A549 (cell line): Measurements from ENCODE around the gene COL16A1. TPM values are rescaled to one million over a fixed set of nuclear protein-coding genes. Genes with fewer than 3 reads are reported as not detected.

Experiments
- ATAC-seq, 2 experiments: fragments of 200-7000 bp in 1 of 2; fragments of >200 bp in 1 of 2; cut with Nextera tagmentation in 1 of 2; cut with Tn5 transposase in 1 of 2; 3 replicates each; pipeline versions ENCODE4 v1.8.0 to v1.9.1; 2018 to 2020; ENCODE audit warnings: mild to moderate bottlenecking in 1 of 2, moderate library complexity in 1 of 2
- CTCF ChIA-PET: fragments of 300-600 bp; sonication (Branson Sonifier 250); formaldehyde crosslinking; extraction: SDS; loops from one replicate; lab custom pipeline; 2021; ENCODE audit warnings: antibody characterized with exemption, inconsistent platforms; lab: Yijun Ruan, JAX
- POLR2A ChIA-PET: fragments of 350-600 bp; formaldehyde crosslinking; extraction: SDS; loops from one replicate; lab custom pipeline; 2021; ENCODE audit warnings: antibody characterized with exemption, inconsistent platforms; lab: Yijun Ruan, JAX
- DNase-seq, 2 experiments: peaks; one replicate each; pipeline versions ENCODE4 v3.0.0 to v3.0.0-alpha.2; 2011 to 2016; ENCODE audit warnings: low read depth in 1 of 2, low spot score in 1 of 2
- FAIRE-seq: peaks from 2 replicates; lab custom pipeline; 2011; peaks lifted over from hg19 to GRCh38; lab: Jason Lieb, UNC
- H3K27ac ChIP-seq, 2 experiments: fragments of >200 bp; sonication (Bioruptor Twin); formaldehyde crosslinking; 3 replicates each; pipeline ENCODE4 v1.5.1; 2016 to 2017
- H3K4me1 ChIP-seq: fragments of >200 bp; sonication (Bioruptor Twin); formaldehyde crosslinking; 3 replicates; pipeline ENCODE4 v1.6.1; 2016
- H3K4me2 ChIP-seq: fragments of >200 bp; sonication (Bioruptor Twin); formaldehyde crosslinking; 3 replicates; pipeline ENCODE4 v1.6.1; 2016
- H3K4me3 ChIP-seq: fragments of >200 bp; sonication (Bioruptor Twin); formaldehyde crosslinking; 3 replicates; pipeline ENCODE4 v1.5.1; 2016
- H3K9me3 ChIP-seq: fragments of >200 bp; sonication (Bioruptor Twin); formaldehyde crosslinking; 3 replicates; pipeline ENCODE4 v1.6.1; 2016
- BHLHE40 ChIP-seq: IDR thresholded peaks from 2 replicates; pipeline ENCODE4 v1.6.1; 2012; ENCODE audit warnings: low read depth, low read length, inconsistent platforms
- CBX2 ChIP-seq: fragments of 200-600 bp; sonication (generic); IDR thresholded peaks from 2 replicates; pipeline ENCODE4 v1.6.1; 2016; ENCODE audit warnings: low read depth, mild to moderate bottlenecking, borderline replicate concordance
- CEBPB ChIP-seq, 2 experiments: fragments of >200 bp in 1 of 2; sonication (Bioruptor Twin) in 1 of 2; formaldehyde crosslinking in 1 of 2; IDR thresholded peaks; 2 replicates each; pipeline ENCODE4 v1.6.1; 2012 to 2016
- CTCF ChIP-seq: fragments of >200 bp; sonication (Bioruptor Twin); formaldehyde crosslinking; IDR thresholded peaks from 3 replicates; pipeline ENCODE4 v1.5.1; 2016
- E2F6 ChIP-seq: IDR thresholded peaks from 2 replicates; pipeline ENCODE4 v1.6.1; 2012; ENCODE audit warnings: low read depth, borderline replicate concordance
- ELK1 ChIP-seq: fragments of 150-350 bp; IDR thresholded peaks from 2 replicates; pipeline ENCODE4 v1.6.1; 2014; ENCODE audit warnings: low read depth, mild to moderate bottlenecking, low read length
- EP300 ChIP-seq, 2 experiments: fragments of >200 bp; sonication (Bioruptor Twin); formaldehyde crosslinking; IDR thresholded peaks; 2 replicates in 1 of 2; 3 replicates in 1 of 2; pipeline ENCODE4 v1.6.1; 2016 to 2017
- ESRRA ChIP-seq: fragments of 150-350 bp; IDR thresholded peaks from 2 replicates; pipeline ENCODE4 v1.6.1; 2014; ENCODE audit warnings: mild to moderate bottlenecking, low read length, borderline replicate concordance
- FOSL2 ChIP-seq, 2 experiments: fragments of 450-650 bp in 1 of 2; fragments of >200 bp in 1 of 2; sonication (Bioruptor Twin) in 1 of 2; formaldehyde crosslinking; IDR thresholded peaks; 2 replicates each; pipeline versions ENCODE4 v1.5.0 to v1.6.1; 2016 to 2020; ENCODE audit warnings: mild to moderate bottlenecking in 1 of 2, moderate library complexity in 1 of 2
- HES2 ChIP-seq: fragments of >200 bp; sonication (Bioruptor Twin); formaldehyde crosslinking; IDR thresholded peaks from 2 replicates; pipeline ENCODE4 v1.6.1; 2016
- HOXB13 ChIP-seq: fragments of 250-450 bp; sonication (Bioruptor Pico); IDR thresholded peaks from 2 replicates; pipeline ENCODE4 v1.5.0; 2020; ENCODE audit warnings: low read depth, mild to moderate bottlenecking, moderate library complexity
- MAZ ChIP-seq: fragments of 150-350 bp; IDR thresholded peaks from 2 replicates; pipeline ENCODE4 v1.6.1; 2014; ENCODE audit warnings: antibody characterized with exemption, low read depth, low read length, borderline replicate concordance
- NFE2L2 ChIP-seq: fragments of 150-350 bp; conservative IDR thresholded peaks from 2 replicates; pipeline ENCODE4 v1.6.1; 2014; ENCODE audit warnings: low read length
- PBX3 ChIP-seq: IDR thresholded peaks from 2 replicates; pipeline ENCODE4 v1.6.1; 2012
- PHF8 ChIP-seq: fragments of 200-600 bp; sonication (generic); IDR thresholded peaks from 2 replicates; pipeline ENCODE4 v1.6.1; 2016; ENCODE audit warnings: low read depth, mild to moderate bottlenecking, antibody characterized with exemption, moderate library complexity, borderline replicate concordance
- POLR2AphosphoS2 ChIP-seq: conservative IDR thresholded peaks from 2 replicates; pipeline ENCODE4 v1.6.1; 2012; ENCODE audit warnings: low read length, improper control_type of control experiment, inconsistent platforms
- RAD21 ChIP-seq, 2 experiments: fragments of >200 bp in 1 of 2; sonication (Bioruptor Twin) in 1 of 2; formaldehyde crosslinking in 1 of 2; IDR thresholded peaks in 1 of 2; conservative IDR thresholded peaks in 1 of 2; 2 replicates in 1 of 2; 3 replicates in 1 of 2; pipeline ENCODE4 v1.6.1; 2012 to 2018; ENCODE audit warnings: inconsistent platforms in 1 of 2
- SMC3 ChIP-seq: fragments of >200 bp; sonication (Bioruptor Twin); formaldehyde crosslinking; IDR thresholded peaks from 3 replicates; pipeline ENCODE4 v1.6.1; 2018; ENCODE audit warnings: inconsistent platforms
- SREBF2 ChIP-seq: fragments of 450-650 bp; IDR thresholded peaks from 2 replicates; pipeline ENCODE4 v1.6.1; 2014; ENCODE audit warnings: mild to moderate bottlenecking, moderate library complexity
- ZSCAN20 ChIP-seq: fragments of 250-450 bp; sonication (Bioruptor Pico); IDR thresholded peaks from 2 replicates; pipeline ENCODE4 v1.8.0; 2022; ENCODE audit warnings: mild to moderate bottlenecking, moderate library complexity
- WGBS: methylation state at CpG from one replicate; pipeline ENCODE4 v1.1.6; 2017; ENCODE audit errors: missing lambda C conversion rate; 5-methylcytosine and 5-hydroxymethylcytosine counted together
- polyA plus RNA-seq, 4 experiments: library from polyadenylated mRNA; depleted of rRNA in 3 of 4; stranded (reverse); fragments of >200 nt; fragmentation: RNase III in 1 of 4; extraction: RNeasy Plus Mini Kit Qiagen cat#74134 plus additional on column Dnase treatment in 1 of 4; gene quantifications; 2 replicates in 3 of 4; 3 replicates in 1 of 4; pipeline ENCODE4 v1.2.3, GENCODE V29; 2011 to 2017

The COL16A1 gene
- polyA plus RNA-seq, 2 of the 4 experiments (the other 2 are of a cell fraction), result 1.4 to 8.1 TPM

- Histone ChIP-seq H3K4me2 (no peak overlapping the region), H3K9me3 (no peaks in the 10 kb centered on the region), H3K4me3 (no peak overlapping the region), H3K4me1 (peaks cover 5% of the 10 kb centered on the region; the same call in 1 of the 3 replicates), H3K27ac (peak overlapping the region in 1 of 2 experiments; percentile 21; a peak in 1 of 6 replicates)
- DNase-seq, result peak; percentile 54 to 77
- TF ChIP-seq RAD21 (conservative IDR thresholded peaks at IDR 0.05 in 1 of 2, IDR thresholded peaks at IDR 0.05 in 1 of 2) (peak; percentile 68 to 73), CTCF (peak; percentile 42; the same call in 2 of the 3 replicates), SMC3 (peak; percentile 73), NFE2L2 (no peak), CBX2 (no peak), ELK1 (no peak)
- CTCF ChIA-PET, result interaction anchor here (0.7 to 9.9 kb wide), 28 partner anchors 9 to 126 kb away, joined by 3 to 102 read pairs (median 5); partner anchors contain the start of genes ADGRB2 and PEF1
- FAIRE-seq, result no peak
- peak; percentile 85 to 95; a peak in 5 of 6 replicates for ATAC-seq
- POLR2A ChIA-PET, result interaction anchor here (0.8 to 1.6 kb wide), 8 partner anchors 17 to 100 kb away, joined by 3 to 8 read pairs (median 3); partner anchors contain the start of gene PEF1
- 40% methylated on average over 3 of the region's 4 CpGs for WGBS
Measured at GRCh38 chr1:31745096-31745945, 41.5 kb upstream of the COL16A1 start.

GRCh38 chr1:31744165-31744888, 40.5 kb upstream of the COL16A1 start:
- no peaks in the 10 kb centered on the region for H3K9me3 ChIP-seq
- CTCF ChIA-PET, result interaction anchor here (1.9 to 9.9 kb wide), 7 partner anchors 8 to 81 kb away, joined by 7 to 102 read pairs (median 12); no protein-coding TSS in a partner anchor
- TF ChIP-seq BHLHE40, result no peak
- no peak for TF ChIP-seq FOSL2 (IDR thresholded peaks at IDR 0.05)
- TF ChIP-seq FOSL2 (CRISPR knock-in tag; IDR thresholded peaks at IDR 0.05), result no peak
- TF ChIP-seq PBX3, result no peak
- no peak for TF ChIP-seq MAZ
- TF ChIP-seq PHF8, result no peak
- no peak for TF ChIP-seq HOXB13 (CRISPR knock-in tag)
- TF ChIP-seq SREBF2, result no peak
- TF ChIP-seq ZSCAN20, result no peak
- no peak for TF ChIP-seq E2F6
- no peak for TF ChIP-seq HES2
- no peak for TF ChIP-seq POLR2AphosphoS2
- no peak for TF ChIP-seq EP300 (IDR thresholded peaks at IDR 0.05)
- no peak for TF ChIP-seq RAD21 (conservative IDR thresholded peaks at IDR 0.05 in 1 of 2, IDR thresholded peaks at IDR 0.05 in 1 of 2)
- no peak for TF ChIP-seq CEBPB (IDR thresholded peaks at IDR 0.05)
- TF ChIP-seq ESRRA, result no peak
- TF ChIP-seq SMC3, result no peak
- TF ChIP-seq, all 56 proteins: peak for 0
- ATAC-seq, result no peak
- DNase-seq, result no peak
- Histone ChIP-seq H3K4me1 (peaks cover 5% of the 10 kb centered on the region; the same call in 1 of the 3 replicates), H3K27ac (no peak overlapping the region), H3K4me2 (no peak overlapping the region), H3K4me3 (no peak overlapping the region)
- FAIRE-seq, result no peak
- 91% methylated on average over 17 of the region's 28 CpGs for WGBS
- POLR2A ChIA-PET, result interaction anchor here (1.4 kb wide), 1 partner anchor 35 kb away, joined by 3 read pairs; no protein-coding TSS in a partner anchor
